ENCODE results near the gene PHETA1.

GRCh38 chr12:111344254-111344875 is 24.5 kb downstream of the PHETA1 start:
- TF ChIP-seq, protein P1, sequence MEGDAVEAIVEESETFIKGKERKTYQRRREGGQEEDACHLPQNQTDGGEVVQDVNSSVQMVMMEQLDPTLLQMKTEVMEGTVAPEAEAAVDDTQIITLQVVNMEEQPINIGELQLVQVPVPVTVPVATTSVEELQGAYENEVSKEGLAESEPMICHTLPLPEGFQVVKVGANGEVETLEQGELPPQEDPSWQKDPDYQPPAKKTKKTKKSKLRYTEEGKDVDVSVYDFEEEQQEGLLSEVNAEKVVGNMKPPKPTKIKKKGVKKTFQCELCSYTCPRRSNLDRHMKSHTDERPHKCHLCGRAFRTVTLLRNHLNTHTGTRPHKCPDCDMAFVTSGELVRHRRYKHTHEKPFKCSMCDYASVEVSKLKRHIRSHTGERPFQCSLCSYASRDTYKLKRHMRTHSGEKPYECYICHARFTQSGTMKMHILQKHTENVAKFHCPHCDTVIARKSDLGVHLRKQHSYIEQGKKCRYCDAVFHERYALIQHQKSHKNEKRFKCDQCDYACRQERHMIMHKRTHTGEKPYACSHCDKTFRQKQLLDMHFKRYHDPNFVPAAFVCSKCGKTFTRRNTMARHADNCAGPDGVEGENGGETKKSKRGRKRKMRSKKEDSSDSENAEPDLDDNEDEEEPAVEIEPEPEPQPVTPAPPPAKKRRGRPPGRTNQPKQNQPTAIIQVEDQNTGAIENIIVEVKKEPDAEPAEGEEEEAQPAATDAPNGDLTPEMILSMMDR (IDR thresholded peaks at IDR 0.05; ENCODE audit: poor library complexity, severe bottlenecking): no peak
- no peak for TF ChIP-seq EZH2 (IDR thresholded peaks at IDR 0.05; ENCODE audit: borderline replicate concordance, insufficient read depth, low read length, poor library complexity, severe bottlenecking)
- TF ChIP-seq POLR2AphosphoS5 (IDR thresholded peaks at IDR 0.05): no peak
- TF ChIP-seq TAF1 (IDR thresholded peaks at IDR 0.05; ENCODE audit: low read depth): no peak
- no peak for TF ChIP-seq RAD21 (conservative IDR thresholded peaks at IDR 0.05)
- TF ChIP-seq MXI1 (conservative IDR thresholded peaks at IDR 0.05; ENCODE audit: poor library complexity, severe bottlenecking): no peak
- TF ChIP-seq EP300 (conservative IDR thresholded peaks at IDR 0.05; ENCODE audit: poor library complexity, severe bottlenecking): no peak
- TF ChIP-seq REST (IDR thresholded peaks at IDR 0.05; ENCODE audit: borderline replicate concordance): no peak
- TF ChIP-seq SMC3 (conservative IDR thresholded peaks at IDR 0.05; ENCODE audit: poor library complexity): no peak
